ENCODE results near the gene CAPNS1.
"Not testable (repeated sequence)": the region's sequence is repeated elsewhere in the genome, so short reads cannot be mapped to it uniquely, and the experiment has no call there.

The CAPNS1 gene

GRCh38 chr19:36114721-36115452 is 25.0 kb upstream of the CAPNS1 start, which contains the start of gene POLR2I:
POLR2I (minus strand) TSS chr19:36114875; CDS start chr19:36114856, 19 bp downstream.
- DNase-seq (ENCODE audit: low spot score) = peak; percentile 100

GRCh38 chr19:36115453-36116343 is 24.2 kb upstream of the CAPNS1 start, which contains the start of gene TBCB:
TBCB (plus strand) TSS chr19:36115468; CDS start chr19:36115561, 93 bp downstream.
- DNase-seq (ENCODE audit: low spot score) = peak; percentile 87

- no peak for DNase-seq (ENCODE audit: low spot score)
These were observed 23.6 kb upstream of the CAPNS1 start for GRCh38 chr19:36116344-36116637.

- no peak for DNase-seq (ENCODE audit: low spot score)
These were observed 19.5 kb upstream of the CAPNS1 start for GRCh38 chr19:36120092-36120983.

- DNase-seq (ENCODE audit: low spot score) = no peak
These were observed 18.9 kb upstream of the CAPNS1 start for GRCh38 chr19:36120984-36121358.

- DNase-seq (ENCODE audit: low spot score) = no peak
These were observed 18.3 kb upstream of the CAPNS1 start for GRCh38 chr19:36121486-36122124.

GRCh38 chr19:36125557-36125956 is 14.3 kb upstream of the CAPNS1 start:
- DNase-seq (ENCODE audit: low spot score) = no peak

GRCh38 chr19:36128392-36128736 is 11.5 kb upstream of the CAPNS1 start:
- no peak for DNase-seq (ENCODE audit: low spot score)

- not testable (repeated sequence) for DNase-seq (ENCODE audit: low spot score)
These were observed 8.6 kb upstream of the CAPNS1 start for GRCh38 chr19:36131221-36131620.

- not testable (repeated sequence) for DNase-seq (ENCODE audit: low spot score)
These were observed 5.0 kb upstream of the CAPNS1 start for GRCh38 chr19:36134867-36135266.

- peak; percentile 41 for DNase-seq (ENCODE audit: low spot score)
These were observed 2.7 kb upstream of the CAPNS1 start for GRCh38 chr19:36136964-36137686.

GRCh38 chr19:36139120-36139472 is 770 bp upstream of the CAPNS1 start:
- DNase-seq (ENCODE audit: low spot score) = no peak

- peak; percentile 59 for DNase-seq (ENCODE audit: low spot score)
These were observed 605 bp downstream of the CAPNS1 start for GRCh38 chr19:36140304-36141038.

- peak; percentile 95 for DNase-seq (ENCODE audit: low spot score)
These were observed 1.4 kb downstream of the CAPNS1 start for GRCh38 chr19:36141039-36141927.

- DNase-seq (ENCODE audit: low spot score) = no peak
These were observed 2.2 kb downstream of the CAPNS1 start for GRCh38 chr19:36142046-36142445.

- no peak for DNase-seq (ENCODE audit: low spot score)
These were observed 2.6 kb downstream of the CAPNS1 start for GRCh38 chr19:36142496-36142895.

- no peak for DNase-seq (ENCODE audit: low spot score)
These were observed 4.8 kb downstream of the CAPNS1 start for GRCh38 chr19:36144624-36145023.

GRCh38 chr19:36149673-36150406 is 10.0 kb downstream of the CAPNS1 start:
- no peak for DNase-seq (ENCODE audit: low spot score)

- no peak for DNase-seq (ENCODE audit: low spot score)
These were observed 10.7 kb downstream of the CAPNS1 start for GRCh38 chr19:36150586-36150985.
